Stimulated activated CD8-positive, alpha-beta memory T cell treated with anti-CD3 and anti-CD28 coated beads, Interleukin-12 subunit alpha, Interleukin-12 subunit beta, amount 100 ng/mL, for 1 hour (primary cell): ENCODE data around the gene VSX1.

Source experiments
- DNase-seq: peaks from one replicate; pipeline ENCODE4 v3.0.0-alpha.2; 2020; ENCODE audit warnings: low read depth

Gene VSX1

GRCh38 chr20:25087186-25087929 lies 5.4 kb upstream of the VSX1 start:
- no peak for DNase-seq

- DNase-seq = no peak
Observed at GRCh38 chr20:25085756-25086495, 4.0 kb upstream of the VSX1 start.

- DNase-seq = no peak
Observed at GRCh38 chr20:25084626-25085187, 2.8 kb upstream of the VSX1 start.

- no peak for DNase-seq
Observed at GRCh38 chr20:25083773-25084625, 2.1 kb upstream of the VSX1 start.

- DNase-seq = no peak
Observed at GRCh38 chr20:25083141-25083772, 1.3 kb upstream of the VSX1 start.

- no peak for DNase-seq
Observed at GRCh38 chr20:25082498-25082873, 545 bp upstream of the VSX1 start.

- DNase-seq = no peak
Observed at GRCh38 chr20:25081065-25081729, 744 bp downstream of the VSX1 start.

GRCh38 chr20:25079171-25079570 lies 2.8 kb downstream of the VSX1 start:
- no peak for DNase-seq

- no peak for DNase-seq
Observed at GRCh38 chr20:25078662-25079061, 3.3 kb downstream of the VSX1 start.

GRCh38 chr20:25077610-25078169 lies 4.3 kb downstream of the VSX1 start:
- no peak for DNase-seq

GRCh38 chr20:25076731-25077609 lies 5.0 kb downstream of the VSX1 start:
- DNase-seq = no peak

- DNase-seq = no peak
Observed at GRCh38 chr20:25076201-25076600, 5.7 kb downstream of the VSX1 start.

GRCh38 chr20:25073544-25073943 lies 8.4 kb downstream of the VSX1 start:
- no peak for DNase-seq

GRCh38 chr20:25072226-25072811 lies 9.6 kb downstream of the VSX1 start:
- DNase-seq = no peak

GRCh38 chr20:25071734-25072133 lies 10.2 kb downstream of the VSX1 start:
- no peak for DNase-seq

GRCh38 chr20:25070821-25071473 lies 11.0 kb downstream of the VSX1 start:
- no peak for DNase-seq

GRCh38 chr20:25067102-25067987 lies 14.6 kb downstream of the VSX1 start:
- DNase-seq = no peak

- no peak for DNase-seq
Observed at GRCh38 chr20:25066386-25066785, 15.6 kb downstream of the VSX1 start.
